Erythroblast (primary cell): ENCODE data around the gene ABAT.

ENCODE experiments used
- GATA1 ChIP-seq: IDR thresholded peaks from 2 replicates; pipeline ENCODE4 v1.6.1; 2011; ENCODE audit warnings: low read depth, mild to moderate bottlenecking, control low read depth, low read length, moderate library complexity
- POLR2A ChIP-seq: IDR thresholded peaks from 2 replicates; pipeline ENCODE4 v1.6.1; 2011; ENCODE audit warnings: mild to moderate bottlenecking, low read length

DNA sequence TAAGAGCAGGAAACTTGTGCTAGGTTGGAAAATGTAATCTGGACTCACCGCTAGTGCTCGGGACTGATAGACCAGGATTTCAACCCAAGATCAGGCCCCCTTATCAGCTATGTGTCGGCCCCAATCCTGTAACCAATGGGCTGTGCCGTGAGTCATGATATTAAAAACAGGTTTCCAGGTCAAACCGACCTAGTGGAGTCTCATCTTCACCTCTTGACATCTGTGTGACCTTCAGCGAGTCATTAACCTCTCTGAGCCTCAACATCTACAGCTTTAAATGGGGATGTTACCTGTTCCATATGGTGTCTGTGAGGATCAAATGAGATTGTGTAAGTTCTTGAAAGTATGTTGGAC is 123.7 kb downstream of the ABAT start:
- TF ChIP-seq POLR2A: no peak
- no peak for TF ChIP-seq GATA1
